Liver (tissue), 9 donors: ENCODE data around the gene USP46. TPM values are rescaled to one million over a fixed set of nuclear protein-coding genes. Genes with fewer than 3 reads are reported as not detected.

ENCODE experiments used
- DNase-seq: peaks from one replicate; pipeline ENCODE4 v3.0.0-alpha.2; 2017; ENCODE audit warnings: low spot score
- H3K27ac ChIP-seq, 2 donors: one replicate each; pipeline ENCODE4 v1.7.0; 2013; ENCODE audit warnings: inconsistent platforms in 2 of 2, low read length in 2 of 2, control low read depth in 1 of 2, low read depth in 1 of 2, mild to moderate bottlenecking in 1 of 2
- H3K27me3 ChIP-seq, 4 donors: one replicate each; pipeline versions ENCODE4 v1.6.1 to v1.7.0; 2013; ENCODE audit warnings: low read length in 3 of 4, inconsistent platforms in 1 of 4, mild to moderate bottlenecking in 1 of 4, moderate library complexity in 1 of 4; ENCODE audit not compliant: control insufficient read depth in 4 of 4, insufficient read depth in 4 of 4
- H3K36me3 ChIP-seq, 4 donors: one replicate each; pipeline versions ENCODE4 v1.6.1 to v1.7.0; 2013; ENCODE audit warnings: low read length in 3 of 4, mild to moderate bottlenecking in 3 of 4, low read depth in 1 of 4, moderate library complexity in 1 of 4; ENCODE audit not compliant: control insufficient read depth in 4 of 4, insufficient read depth in 3 of 4
- H3K4me1 ChIP-seq, 4 donors: one replicate each; pipeline versions ENCODE4 v1.6.1 to v1.7.0; 2013; ENCODE audit warnings: low read length in 3 of 4, mild to moderate bottlenecking in 3 of 4, moderate library complexity in 1 of 4; ENCODE audit not compliant: control insufficient read depth in 4 of 4, insufficient read depth in 4 of 4
- H3K4me3 ChIP-seq, 3 donors: one replicate each; pipeline versions ENCODE4 v1.6.1 to v1.7.0; 2013; ENCODE audit warnings: low read length in 3 of 3, control low read depth in 1 of 3, low read depth in 1 of 3, mild to moderate bottlenecking in 1 of 3
- H3K9ac ChIP-seq, 2 donors: one replicate each; pipeline ENCODE4 v1.7.0; 2013; ENCODE audit warnings: low read length in 2 of 2, mild to moderate bottlenecking in 2 of 2, moderate library complexity in 2 of 2, control low read depth in 1 of 2, low read depth in 1 of 2
- H3K9me3 ChIP-seq, 4 donors: one replicate each; pipeline versions ENCODE4 v1.6.1 to v1.7.0; 2013; ENCODE audit warnings: low read length in 3 of 4; ENCODE audit not compliant: control insufficient read depth in 4 of 4
- ATF3 ChIP-seq: IDR thresholded peaks from 2 replicates; pipeline ENCODE4 v1.6.1; 2016; ENCODE audit warnings: antibody characterized with exemption
- CTCF ChIP-seq: fragments of 150-350 bp; IDR thresholded peaks from 2 replicates; pipeline ENCODE4 v1.5.1; 2017; ENCODE audit warnings: improper control_type of control experiment, low read depth, low read length; ENCODE audit not compliant: missing input control
- EGR1 ChIP-seq, 2 donors: IDR thresholded peaks; 2 replicates each; pipeline ENCODE4 v1.6.1; 2016 to 2018; ENCODE audit warnings: antibody characterized with exemption in 2 of 2, low read depth in 2 of 2
- FOXA1 ChIP-seq: IDR thresholded peaks from 2 replicates; pipeline ENCODE4 v1.6.1; 2016; ENCODE audit warnings: antibody characterized with exemption
- FOXA2 ChIP-seq: IDR thresholded peaks from 2 replicates; pipeline ENCODE4 v1.6.1; 2016; ENCODE audit warnings: antibody characterized with exemption
- HNF4A ChIP-seq, 2 donors: conservative IDR thresholded peaks; 2 replicates each; pipeline ENCODE4 v1.6.1; 2016; ENCODE audit warnings: antibody characterized with exemption in 2 of 2, mild to moderate bottlenecking in 2 of 2
- HNF4G ChIP-seq: IDR thresholded peaks from 2 replicates; pipeline ENCODE4 v1.6.1; 2016; ENCODE audit warnings: antibody characterized with exemption
- NR2F2 ChIP-seq: IDR thresholded peaks from 2 replicates; pipeline ENCODE4 v1.6.1; 2016; ENCODE audit warnings: antibody characterized with exemption
- RAD21 ChIP-seq, 2 donors: IDR thresholded peaks; 2 replicates each; pipeline ENCODE4 v1.6.1; 2016; ENCODE audit warnings: antibody characterized with exemption in 2 of 2, mild to moderate bottlenecking in 2 of 2
- REST ChIP-seq: IDR thresholded peaks from 2 replicates; pipeline ENCODE4 v1.6.1; 2016; ENCODE audit warnings: antibody characterized with exemption, mild to moderate bottlenecking
- RXRA ChIP-seq, 2 donors: IDR thresholded peaks; 2 replicates each; pipeline ENCODE4 v1.6.1; 2017 to 2018; ENCODE audit warnings: antibody characterized with exemption in 2 of 2, mild to moderate bottlenecking in 1 of 2
- SP1 ChIP-seq: IDR thresholded peaks from 2 replicates; pipeline ENCODE4 v1.6.1; 2018; ENCODE audit warnings: antibody characterized with exemption, mild to moderate bottlenecking
- TAF1 ChIP-seq: conservative IDR thresholded peaks from 2 replicates; pipeline ENCODE4 v1.6.1; 2016; ENCODE audit warnings: antibody characterized with exemption, mild to moderate bottlenecking
- ZBTB33 ChIP-seq: IDR thresholded peaks from 2 replicates; pipeline ENCODE4 v1.6.1; 2016; ENCODE audit warnings: antibody characterized with exemption
- WGBS: extraction: QIAGEN DNeasy Blood & Tissue Kit; methylation state at CpG from one replicate; pipeline ENCODE4 v1.1.7; 2013; 5-methylcytosine and 5-hydroxymethylcytosine counted together
- polyA plus RNA-seq, 2 donors: library from polyadenylated mRNA; stranded (reverse) in 1 of 2; unstranded in 1 of 2; fragments of 200-250 nt in 1 of 2; fragments of >200 nt in 1 of 2; fragmentation: Nextera tagmentation in 1 of 2; extraction: Ambion mirVana in 1 of 2; gene quantifications; one replicate each; pipeline versions ENCODE4 v1.2.1 to v1.2.3, GENCODE V29; 2013 to 2015
- total RNA-seq, 2 donors: library from RNA; depleted of rRNA; stranded (reverse); fragments of >200 nt; gene quantifications; one replicate each; pipeline ENCODE4 v1.2.3, GENCODE V29; 2014
- donor health status: healthy.
- donor health status: healthy.
- donor health status: healthy.
- donor health status: healthy.
- donor health status: healthy.

Gene USP46
- total and polyA plus RNA-seq, 4 donors, result 2.3 to 5.5 (median 3.9) TPM

GRCh38 chr4:52665592-52665991 is 6.5 kb upstream of the USP46 start:
- DNase-seq, result no peak
- 50% methylated on average over 2 of the region's 2 CpGs for WGBS
- Histone ChIP-seq H3K9ac (no peak overlapping the region), H3K27ac (no peak overlapping the region), H3K4me1 (no peaks in the 10 kb centered on the region), H3K4me3 (no peak overlapping the region), H3K36me3 (peaks cover 0 to 2% (median 0%) of the 10 kb centered on the region in 4 donors), H3K9me3 (no peaks in the 10 kb centered on the region), H3K27me3 (no peaks in the 10 kb centered on the region)
- TF ChIP-seq HNF4G, result no peak
- peak; percentile 54 to 71 for TF ChIP-seq RAD21 (IDR thresholded peaks at IDR 0.05)
- no peak for TF ChIP-seq TAF1
- TF ChIP-seq CTCF, result peak; percentile 21
- no peak for TF ChIP-seq REST
- no peak for TF ChIP-seq FOXA1
- no peak for TF ChIP-seq FOXA2

- Histone ChIP-seq H3K4me1 (peaks cover 0 to 7% (median 2%) of the 10 kb centered on the region in 4 donors), H3K9me3 (no peaks in the 10 kb centered on the region), H3K27ac (no peak overlapping the region), H3K4me3 (no peak overlapping the region), H3K36me3 (peaks cover 0 to 2% (median 0%) of the 10 kb centered on the region in 4 donors), H3K27me3 (no peaks in the 10 kb centered on the region), H3K9ac (no peak overlapping the region)
- no peak for DNase-seq
- no peak for TF ChIP-seq ATF3
- no peak for TF ChIP-seq HNF4A (conservative IDR thresholded peaks at IDR 0.05)
- TF ChIP-seq FOXA2, result no peak
- TF ChIP-seq ZBTB33, result no peak
- TF ChIP-seq SP1, result no peak
- TF ChIP-seq RAD21 (IDR thresholded peaks at IDR 0.05), result no peak
- TF ChIP-seq RXRA (IDR thresholded peaks at IDR 0.05), result no peak
- TF ChIP-seq REST, result no peak
- TF ChIP-seq NR2F2, result no peak
- TF ChIP-seq EGR1 (IDR thresholded peaks at IDR 0.05; ENCODE audit: low read depth in 2 of 2), result no peak
Measured at GRCh38 chr4:52664479-52664878, 5.4 kb upstream of the USP46 start.
